Caco-2 (cell line): ENCODE measurements around the gene HABP2. TPM values are rescaled to one million over a fixed set of nuclear protein-coding genes. Genes with fewer than 3 reads are reported as not detected.

Experiments
- BruUV-seq: library from RNA; stranded (reverse); fragments of 400-500 nt; replicated peaks from 2 replicates; lab custom pipeline; 2021; lab: Mats Ljungman, UMichigan
- CTCF ChIA-PET: fragments of 300-600 bp; sonication (Branson Sonifier 250); formaldehyde crosslinking; loops from one replicate; lab custom pipeline; 2022; ENCODE audit warnings: antibody characterized with exemption; lab: Charles Lee
- POLR2A ChIA-PET: fragments of 300-600 bp; sonication (Branson Sonifier 250); formaldehyde crosslinking; loops from one replicate; lab custom pipeline; 2022; ENCODE audit warnings: antibody characterized with exemption; lab: Charles Lee
- DNase-seq, 2 experiments: peaks; one replicate each; pipeline versions ENCODE4 v3.0.0 to v3.0.0-alpha.2; 2020 to 2022
- H3K27me3 ChIP-seq: replicated peaks from 2 replicates; pipeline ENCODE4 v1.6.0; 2011; ENCODE audit warnings: low read length; ENCODE audit not compliant: control insufficient read depth, insufficient read depth
- H3K36me3 ChIP-seq: 2 replicates; pipeline ENCODE4 v1.5.1; 2011; ENCODE audit warnings: low read length; ENCODE audit not compliant: control insufficient read depth, insufficient read depth
- H3K4me1 ChIP-seq: fragments of 250-450 bp; sonication (Bioruptor Pico); 2 replicates; pipeline ENCODE4 v1.5.1; 2020; ENCODE audit warnings: mild to moderate bottlenecking
- H3K4me3 ChIP-seq: 2 replicates; pipeline ENCODE4 v1.5.1; 2011; ENCODE audit warnings: low read depth, mild to moderate bottlenecking, control low read depth, low read length
- H3K9me3 ChIP-seq: fragments of 250-450 bp; sonication (Bioruptor Pico); 2 replicates; pipeline ENCODE4 v1.5.1; 2020; ENCODE audit warnings: mild to moderate bottlenecking, moderate library complexity
- H3K27ac Mint-ChIP-seq: one replicate; pipeline ENCODE4 v1.8.0; 2022; ENCODE audit warnings: mixed read lengths; ENCODE audit not compliant: unreplicated experiment
- H3K27me3 Mint-ChIP-seq: one replicate; pipeline ENCODE4 v1.8.0; 2022; ENCODE audit warnings: mixed read lengths; ENCODE audit not compliant: insufficient read depth, unreplicated experiment
- H3K36me3 Mint-ChIP-seq: one replicate; pipeline ENCODE4 v1.8.0; 2022; ENCODE audit warnings: mild to moderate bottlenecking, mixed read lengths; ENCODE audit not compliant: insufficient read depth, unreplicated experiment
- H3K4me1 Mint-ChIP-seq: one replicate; pipeline ENCODE4 v1.8.0; 2022; ENCODE audit warnings: low read depth, mixed read lengths; ENCODE audit not compliant: unreplicated experiment
- H3K4me3 Mint-ChIP-seq: one replicate; pipeline ENCODE4 v1.8.0; 2022; ENCODE audit warnings: mild to moderate bottlenecking, moderate library complexity, mixed read lengths; ENCODE audit not compliant: unreplicated experiment
- H3K9me3 Mint-ChIP-seq: one replicate; pipeline ENCODE4 v1.8.0; 2022; ENCODE audit warnings: mixed read lengths; ENCODE audit not compliant: unreplicated experiment
- CTCF ChIP-seq, 2 experiments: fragments of 200-600 bp in 1 of 2; IDR thresholded peaks; 1 replicate in 1 of 2; 2 replicates in 1 of 2; pipeline versions ENCODE4 v1.5.1 to v1.8.0; 2011 to 2022; ENCODE audit warnings: antibody characterized with exemption in 1 of 2, control low read depth in 1 of 2, inconsistent platforms in 1 of 2, low read depth in 1 of 2, low read length in 1 of 2, mild to moderate bottlenecking in 1 of 2, moderate library complexity in 1 of 2; ENCODE audit not compliant: insufficient read depth in 1 of 2, severe bottlenecking in 1 of 2, unreplicated experiment in 1 of 2
- intact Hi-C: fragments of 100-400 bp; cut with micrococcal nuclease; formaldehyde crosslinking; loops from one replicate; pipeline ENCODE4 v1.10.0; 2022; ENCODE audit not compliant: unreplicated experiment
- total RNA-seq: library from RNA; stranded (reverse); gene quantifications from 2 replicates; pipeline ENCODE4 v1.2.3, GENCODE V29; 2022

HABP2 gene
- total RNA-seq, 1 experiment from 2014 or later, result 21.0 TPM

DNA sequence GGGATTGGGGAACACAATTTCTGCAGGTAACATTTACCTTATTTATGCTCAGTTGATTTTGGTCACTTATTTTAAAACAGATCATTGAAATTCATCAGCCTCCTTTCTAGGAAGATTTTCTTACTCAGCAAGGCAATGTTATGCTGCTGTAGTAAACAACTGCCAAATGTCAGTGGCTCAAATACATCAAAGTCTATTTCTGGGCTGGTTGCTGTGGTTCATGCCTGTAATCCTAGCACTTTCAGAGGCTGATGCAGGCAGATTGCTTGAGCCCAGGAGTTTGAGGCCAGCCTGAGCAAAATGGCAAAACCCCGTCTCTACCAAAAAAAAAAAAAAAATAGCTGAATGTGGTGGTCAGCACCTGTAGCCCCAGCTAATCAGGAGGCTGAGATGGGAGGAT is 25.9 kb downstream of the HABP2 start:
- intact Hi-C loops, result no loop called here
- TF ChIP-seq CTCF (IDR thresholded peaks at IDR 0.05; ENCODE audit: insufficient read depth in 1 of 2, low read depth in 1 of 2, low read length in 1 of 2, severe bottlenecking in 1 of 2, unreplicated experiment in 1 of 2), result no peak
- Mint-ChIP-seq H3K27ac (no peak overlapping the region), H3K9me3 (no peaks in the 10 kb centered on the region), H3K4me1 (peaks cover 6% of the 10 kb centered on the region), H3K4me3 (no peak overlapping the region), H3K27me3 (no peaks in the 10 kb centered on the region), H3K36me3 (no peaks in the 10 kb centered on the region)
- Histone ChIP-seq H3K27me3 (no peaks in the 10 kb centered on the region), H3K4me3 (no peak overlapping the region), H3K9me3 (no peaks in the 10 kb centered on the region), H3K36me3 (no peaks in the 10 kb centered on the region), H3K4me1 (no peaks in the 10 kb centered on the region)
- no TSS peak for BruUV-seq
- no peak for DNase-seq
- ChIA-PET POLR2A (no interaction called here), CTCF (no interaction called here)

GRCh38 chr10:113581092-113581491 is 28.2 kb downstream of the HABP2 start:
- Mint-ChIP-seq H3K4me1 (peaks cover 6% of the 10 kb centered on the region), H3K4me3 (no peak overlapping the region), H3K36me3 (no peaks in the 10 kb centered on the region), H3K27me3 (no peaks in the 10 kb centered on the region), H3K27ac (no peak overlapping the region), H3K9me3 (no peaks in the 10 kb centered on the region)
- intact Hi-C loops, result no loop called here
- DNase-seq, result no peak
- Histone ChIP-seq H3K27me3 (no peaks in the 10 kb centered on the region), H3K9me3 (no peaks in the 10 kb centered on the region), H3K36me3 (no peaks in the 10 kb centered on the region), H3K4me1 (no peaks in the 10 kb centered on the region), H3K4me3 (no peak overlapping the region)
- ChIA-PET POLR2A (no interaction called here), CTCF (no interaction called here)
- no peak for TF ChIP-seq CTCF (IDR thresholded peaks at IDR 0.05; ENCODE audit: insufficient read depth in 1 of 2, low read depth in 1 of 2, low read length in 1 of 2, severe bottlenecking in 1 of 2, unreplicated experiment in 1 of 2)
- no TSS peak for BruUV-seq

DNA sequence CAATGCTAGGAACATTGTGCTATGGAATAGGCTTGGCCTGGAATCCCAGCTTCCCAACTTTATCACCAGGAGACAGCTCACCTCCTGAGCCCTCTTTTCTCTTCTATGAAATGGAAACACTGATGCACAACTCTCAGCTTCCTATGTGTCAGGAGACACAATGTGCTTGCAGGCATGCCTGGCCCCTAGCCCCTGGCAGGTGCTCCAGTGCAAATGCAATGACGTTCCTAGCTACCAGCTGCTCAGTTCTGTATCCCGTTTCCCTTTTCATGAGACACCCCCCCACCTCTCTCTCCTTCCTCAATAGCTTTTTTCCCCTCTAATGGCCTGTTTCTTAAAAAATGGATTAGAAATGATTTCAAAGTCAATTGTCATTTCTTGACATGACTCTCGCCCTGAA is 30.7 kb downstream of the HABP2 start:
- CTCF ChIA-PET, result no interaction called here
- no peaks in the 10 kb centered on the region for H3K27me3 Mint-ChIP-seq
- H3K36me3 Mint-ChIP-seq, result no peaks in the 10 kb centered on the region
- no peak for DNase-seq
- H3K4me1 Mint-ChIP-seq, result peaks cover 6% of the 10 kb centered on the region
- POLR2A ChIA-PET, result no interaction called here
- H3K9me3 Mint-ChIP-seq, result no peaks in the 10 kb centered on the region
- Histone ChIP-seq H3K36me3 (no peaks in the 10 kb centered on the region), H3K4me1 (no peaks in the 10 kb centered on the region), H3K27me3 (no peaks in the 10 kb centered on the region), H3K4me3 (no peak overlapping the region), H3K9me3 (no peaks in the 10 kb centered on the region)
- no peak for TF ChIP-seq CTCF (IDR thresholded peaks at IDR 0.05; ENCODE audit: insufficient read depth in 1 of 2, low read depth in 1 of 2, low read length in 1 of 2, severe bottlenecking in 1 of 2, unreplicated experiment in 1 of 2)
- intact Hi-C loops, result no loop called here
- BruUV-seq, result no TSS peak
- H3K4me3 Mint-ChIP-seq, result no peak overlapping the region
- no peak overlapping the region for H3K27ac Mint-ChIP-seq
